Mesodermal cell (in vitro differentiated cells): ENCODE results near the gene FAM114A1.
A peak's percentile ranks its signal among the peaks of the same experiment; 100 is the strongest.

ENCODE experiments used
- H3K27ac ChIP-seq: 2 replicates; pipeline ENCODE4 v1.7.0; 2013; ENCODE audit warnings: mild to moderate bottlenecking, low read depth, low read length, moderate library complexity; ENCODE audit not compliant: severe bottlenecking
- H3K36me3 ChIP-seq: 2 replicates; pipeline ENCODE4 v1.7.1; 2013; ENCODE audit warnings: mild to moderate bottlenecking, low read length, moderate library complexity; ENCODE audit not compliant: control insufficient read depth, insufficient read depth
- H3K4me1 ChIP-seq: one replicate; pipeline ENCODE4 v1.7.1; 2013; ENCODE audit warnings: mild to moderate bottlenecking, low read length; ENCODE audit not compliant: insufficient read depth, control insufficient read depth, poor library complexity, severe bottlenecking
- H3K4me3 ChIP-seq: 2 replicates; pipeline ENCODE4 v1.7.0; 2013; ENCODE audit warnings: low read length, control low read depth, mild to moderate bottlenecking; ENCODE audit not compliant: insufficient read depth, poor library complexity, severe bottlenecking; ENCODE audit errors: extremely low read depth
- H3K9me3 ChIP-seq: 2 replicates; pipeline ENCODE4 v1.7.1; 2013; ENCODE audit warnings: mild to moderate bottlenecking, low read length, moderate library complexity; ENCODE audit not compliant: control insufficient read depth
- WGBS, 2 experiments: methylation state at CpG; one replicate each; pipeline ENCODE4 v1.1.5; 2013; ENCODE audit warnings: missing lambda C conversion rate in 2 of 2; ENCODE audit not compliant: insufficient coverage in 2 of 2; 5-methylcytosine and 5-hydroxymethylcytosine counted together

Gene FAM114A1

GRCh38 chr4:38832624-38833528 lies 34.7 kb upstream of the FAM114A1 start:
- H3K27ac ChIP-seq, result no peak overlapping the region
- 84 to 91% methylated on average over 7 of the region's 7 CpGs for WGBS, 2 experiments
- H3K4me1 ChIP-seq, result no peaks in the 10 kb centered on the region
- H3K9me3 ChIP-seq, result peaks cover 10% of the 10 kb centered on the region
- H3K4me3 ChIP-seq, result no peak overlapping the region
- no peaks in the 10 kb centered on the region for H3K36me3 ChIP-seq

DNA sequence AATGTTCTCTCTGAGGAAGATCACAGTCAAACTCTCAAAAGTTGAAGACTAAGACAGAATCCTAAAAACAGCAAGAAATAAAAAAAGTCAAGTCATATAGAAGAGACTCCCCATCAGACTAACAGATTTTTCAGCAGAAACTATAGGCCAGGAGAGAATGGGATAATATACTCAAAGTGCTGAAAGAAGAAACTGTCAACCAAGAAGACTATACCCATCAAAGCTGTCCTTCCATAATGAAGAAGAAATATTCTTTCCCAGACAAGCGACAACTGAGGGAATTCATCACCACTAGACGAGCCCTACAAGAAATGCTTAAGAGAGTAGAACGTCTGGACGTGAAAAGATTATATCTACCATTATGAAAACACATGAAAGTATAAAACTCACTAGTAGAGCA lies 33.0 kb upstream of the FAM114A1 start:
- no peak overlapping the region for H3K27ac ChIP-seq
- H3K9me3 ChIP-seq, result peaks cover 10% of the 10 kb centered on the region
- no CpG with 5 or more reads among the region's 4 CpGs for WGBS, 2 experiments
- H3K4me1 ChIP-seq, result no peaks in the 10 kb centered on the region
- no peaks in the 10 kb centered on the region for H3K36me3 ChIP-seq
- H3K4me3 ChIP-seq, result no peak overlapping the region

GRCh38 chr4:38837334-38837733 lies 30.3 kb upstream of the FAM114A1 start:
- Histone ChIP-seq H3K9me3 (peaks cover 10% of the 10 kb centered on the region), H3K4me1 (no peaks in the 10 kb centered on the region), H3K36me3 (no peaks in the 10 kb centered on the region), H3K27ac (no peak overlapping the region), H3K4me3 (no peak overlapping the region)

GRCh38 chr4:38837849-38838248 lies 29.8 kb upstream of the FAM114A1 start:
- no CpG with 5 or more reads among the region's 2 CpGs for WGBS, 2 experiments
- no peak overlapping the region for H3K4me3 ChIP-seq
- no peaks in the 10 kb centered on the region for H3K36me3 ChIP-seq
- H3K4me1 ChIP-seq, result no peaks in the 10 kb centered on the region
- H3K9me3 ChIP-seq, result peaks cover 10% of the 10 kb centered on the region
- no peak overlapping the region for H3K27ac ChIP-seq

DNA sequence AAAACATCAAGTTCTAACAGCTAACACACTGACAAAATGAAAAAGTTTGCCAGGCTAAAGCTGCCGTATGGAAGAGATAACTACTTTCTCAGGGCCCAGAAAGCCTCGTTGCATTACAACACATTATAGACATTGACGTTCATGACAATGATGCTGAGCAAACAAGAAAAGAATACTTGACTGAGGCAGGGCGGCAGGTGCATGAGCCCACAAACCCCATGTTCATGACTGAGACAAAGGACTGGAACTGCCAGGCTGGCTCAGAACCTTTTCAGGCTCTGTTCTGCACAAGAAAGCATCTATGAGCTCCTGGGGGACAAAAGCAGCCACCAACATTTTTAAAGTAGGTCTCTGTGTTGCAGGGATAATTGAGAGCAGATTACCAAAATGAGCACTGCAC lies 24.6 kb upstream of the FAM114A1 start:
- no peak overlapping the region for H3K27ac ChIP-seq
- WGBS, 2 experiments, result 67 to 76% methylated on average over 4 of the region's 4 CpGs
- H3K36me3 ChIP-seq, result no peaks in the 10 kb centered on the region

GRCh38 chr4:38846015-38846414 lies 21.6 kb upstream of the FAM114A1 start:
- Histone ChIP-seq H3K27ac (no peak overlapping the region), H3K36me3 (no peaks in the 10 kb centered on the region)
- WGBS, 2 experiments, result no CpG with 5 or more reads among the region's 3 CpGs

More for the DNA sequence above, 24.6 kb upstream of the FAM114A1 start:
- Histone ChIP-seq H3K4me3 (no peak overlapping the region), H3K4me1 (no peaks in the 10 kb centered on the region), H3K9me3 (peaks cover 3% of the 10 kb centered on the region)

GRCh38 chr4:38855466-38855865 lies 12.1 kb upstream of the FAM114A1 start:
- peaks cover 9% of the 10 kb centered on the region for H3K4me1 ChIP-seq
- H3K36me3 ChIP-seq, result no peaks in the 10 kb centered on the region
- WGBS, 2 experiments, result 89 to 90% methylated on average over 2 to 3 of the region's 5 CpGs
- H3K27ac ChIP-seq, result no peak overlapping the region
- no peak overlapping the region for H3K4me3 ChIP-seq
- H3K9me3 ChIP-seq, result no peaks in the 10 kb centered on the region

More at GRCh38 chr4:38846015-38846414, 21.6 kb upstream of the FAM114A1 start:
- no peaks in the 10 kb centered on the region for H3K4me1 ChIP-seq
- peaks cover 3% of the 10 kb centered on the region for H3K9me3 ChIP-seq
- no peak overlapping the region for H3K4me3 ChIP-seq

- H3K4me3 ChIP-seq, result peak overlapping the region; percentile 15
- H3K36me3 ChIP-seq, result no peaks in the 10 kb centered on the region
- H3K4me1 ChIP-seq, result peaks cover 9% of the 10 kb centered on the region
- no peaks in the 10 kb centered on the region for H3K9me3 ChIP-seq
- WGBS, 2 experiments, result 100% methylated on average over 1 of the region's 4 CpGs; no CpG with 5 or more reads in 1 of the 2 experiments
- H3K27ac ChIP-seq, result no peak overlapping the region
Measured at GRCh38 chr4:38856046-38856445, 11.6 kb upstream of the FAM114A1 start.

DNA sequence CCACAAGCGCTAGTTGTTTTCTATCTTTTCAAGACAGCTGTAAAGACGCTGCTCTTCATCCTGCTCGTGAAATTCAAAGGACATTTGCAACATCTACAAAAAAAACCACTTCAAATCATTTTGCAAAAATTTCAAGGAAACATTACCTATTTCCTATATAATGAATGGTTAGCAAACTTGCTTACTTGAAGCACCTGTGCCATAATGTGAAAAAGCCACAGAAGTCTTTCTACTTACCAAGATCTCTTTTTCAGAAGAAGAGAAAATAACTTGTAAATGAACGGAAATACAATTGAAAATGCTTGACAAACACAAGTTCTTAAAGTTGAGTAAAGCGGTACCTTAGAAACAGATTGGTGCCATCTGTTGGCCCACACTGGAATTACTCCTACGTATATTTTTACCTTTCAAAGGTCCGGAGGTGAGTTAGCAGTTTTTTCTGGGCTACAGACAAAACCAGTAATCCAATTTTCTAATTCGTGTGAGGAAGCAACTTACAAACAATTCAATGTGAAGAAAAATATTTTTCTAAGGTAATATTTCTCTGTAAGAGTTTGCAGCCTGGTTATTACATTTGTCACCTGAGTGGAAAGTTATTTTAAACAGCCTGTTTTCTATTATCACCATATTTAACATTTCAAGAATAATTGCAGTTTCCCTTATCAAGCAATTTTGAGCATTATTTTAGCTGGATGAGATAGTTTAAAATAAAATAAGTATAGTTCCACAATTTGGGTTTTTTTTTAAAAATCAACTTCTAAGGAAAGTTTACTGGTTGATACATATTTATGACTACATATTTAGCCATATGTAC lies 10.9 kb upstream of the FAM114A1 start, which contains the start of gene TLR6:
TSS of gene TLR6 (minus strand) at position 294 of the 814 bp plus-strand sequence. CDS start 27,344 bp downstream, outside the sequence.
- H3K4me1 ChIP-seq, result peaks cover 9% of the 10 kb centered on the region
- no peaks in the 10 kb centered on the region for H3K36me3 ChIP-seq
- no peaks in the 10 kb centered on the region for H3K9me3 ChIP-seq
- H3K4me3 ChIP-seq, result peak within 1 kb of the TSS; percentile 15
- WGBS, 2 experiments, result 45 to 65% methylated on average over 2 to 4 of the region's 8 CpGs
- H3K27ac ChIP-seq, result peak within 1 kb of the TSS; percentile 92

DNA sequence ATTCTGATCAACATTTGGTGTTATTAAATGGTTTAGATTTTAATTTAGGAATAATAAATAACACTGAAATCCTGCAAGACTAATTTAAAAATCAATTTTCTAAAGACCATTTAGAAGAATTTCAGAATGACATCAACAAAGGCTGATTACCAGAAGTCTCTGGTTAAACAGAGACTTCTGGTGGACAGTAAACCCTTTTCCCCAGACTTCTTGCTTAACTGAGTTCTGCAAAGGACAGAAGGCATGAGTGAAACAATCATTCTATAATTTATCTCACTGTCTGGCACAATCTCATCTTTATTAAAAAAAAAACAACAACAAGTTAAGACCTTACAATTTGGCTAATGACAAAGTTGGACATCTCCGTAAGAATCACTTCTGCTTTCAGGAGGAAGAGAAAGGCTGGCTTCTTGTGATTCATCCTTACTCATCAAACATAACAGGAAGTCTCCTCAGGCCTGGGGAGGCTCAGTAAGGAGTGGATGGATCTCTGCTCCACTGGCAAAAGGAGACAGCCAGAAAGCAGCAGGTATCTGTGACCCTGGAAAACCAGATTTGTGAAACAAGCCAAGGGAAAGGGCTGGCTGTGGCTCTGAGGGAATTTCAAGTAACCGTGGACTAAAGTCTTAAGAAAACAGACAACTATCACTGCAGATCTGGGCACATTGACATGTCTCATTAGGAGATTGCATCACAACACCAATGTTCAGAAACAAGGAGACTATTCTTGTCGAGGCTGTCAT lies 10.1 kb upstream of the FAM114A1 start:
- Histone ChIP-seq H3K36me3 (no peaks in the 10 kb centered on the region), H3K4me3 (peak overlapping the region; percentile 12), H3K27ac (peak overlapping the region; percentile 92), H3K4me1 (peaks cover 9% of the 10 kb centered on the region), H3K9me3 (no peaks in the 10 kb centered on the region)
- 63 to 66% methylated on average over 1 to 2 of the region's 3 CpGs for WGBS, 2 experiments
